ENCODE data around the gene NOP53. TPM values are rescaled to one million over a fixed set of nuclear protein-coding genes. Genes with fewer than 3 reads are reported as not detected.

NOP53 gene
- total and polyA plus RNA-seq, 10 donors = 280 to 858 (median 406) TPM

DNA sequence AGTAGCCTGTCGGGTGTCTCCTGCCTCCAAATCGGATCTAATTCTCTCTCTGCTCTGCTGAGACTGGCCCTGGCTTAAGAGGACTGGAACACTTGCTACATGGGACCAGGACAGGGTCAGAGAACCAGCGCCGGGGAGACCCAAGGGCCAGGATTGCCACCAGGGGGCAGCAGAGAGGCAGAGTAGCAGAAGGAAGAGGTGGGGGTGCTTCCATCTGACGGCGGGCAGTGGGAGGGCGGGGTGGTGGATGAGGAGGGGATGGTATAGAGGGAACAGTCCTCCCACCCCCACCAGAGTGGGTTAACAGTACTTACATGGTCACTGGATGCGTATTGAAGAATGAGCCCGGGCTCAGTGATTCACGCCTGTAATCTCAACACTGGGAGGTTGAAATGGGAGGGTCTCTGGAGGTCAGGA is 45.1 kb downstream of the NOP53 start:
- WGBS, 5 donors = 10 to 19% (median 16%) methylated on average over 10 of the region's 10 CpGs
- TF ChIP-seq POLR2A (IDR thresholded peaks at IDR 0.05) = no peak
- TF ChIP-seq, protein P1, sequence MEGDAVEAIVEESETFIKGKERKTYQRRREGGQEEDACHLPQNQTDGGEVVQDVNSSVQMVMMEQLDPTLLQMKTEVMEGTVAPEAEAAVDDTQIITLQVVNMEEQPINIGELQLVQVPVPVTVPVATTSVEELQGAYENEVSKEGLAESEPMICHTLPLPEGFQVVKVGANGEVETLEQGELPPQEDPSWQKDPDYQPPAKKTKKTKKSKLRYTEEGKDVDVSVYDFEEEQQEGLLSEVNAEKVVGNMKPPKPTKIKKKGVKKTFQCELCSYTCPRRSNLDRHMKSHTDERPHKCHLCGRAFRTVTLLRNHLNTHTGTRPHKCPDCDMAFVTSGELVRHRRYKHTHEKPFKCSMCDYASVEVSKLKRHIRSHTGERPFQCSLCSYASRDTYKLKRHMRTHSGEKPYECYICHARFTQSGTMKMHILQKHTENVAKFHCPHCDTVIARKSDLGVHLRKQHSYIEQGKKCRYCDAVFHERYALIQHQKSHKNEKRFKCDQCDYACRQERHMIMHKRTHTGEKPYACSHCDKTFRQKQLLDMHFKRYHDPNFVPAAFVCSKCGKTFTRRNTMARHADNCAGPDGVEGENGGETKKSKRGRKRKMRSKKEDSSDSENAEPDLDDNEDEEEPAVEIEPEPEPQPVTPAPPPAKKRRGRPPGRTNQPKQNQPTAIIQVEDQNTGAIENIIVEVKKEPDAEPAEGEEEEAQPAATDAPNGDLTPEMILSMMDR (IDR thresholded peaks at IDR 0.05 in 8 of 11, conservative IDR thresholded peaks at IDR 0.05 in 3 of 11) = peak; percentile 38 to 88 (median 74)
- no peak for TF ChIP-seq POLR2AphosphoS5 (IDR thresholded peaks at IDR 0.05)
- no peak overlapping the region for H3K27ac ChIP-seq
- H3K4me1 ChIP-seq = peaks cover 0 to 16% (median 4%) of the 10 kb centered on the region in 6 donors
- H3K36me3 ChIP-seq = peaks cover 0 to 22% (median 11%) of the 10 kb centered on the region in 6 donors
- intact Hi-C loops (cut with DNase I; ENCODE audit: low total_unique reads) = no loop called here
- no peak overlapping the region for H3K4me3 ChIP-seq
- H3K9me3 ChIP-seq = peaks cover 0 to 11% (median 7%) of the 10 kb centered on the region in 8 donors
- DNase-seq = peak; percentile 92
- no peaks in the 10 kb centered on the region for H3K27me3 ChIP-seq (replicated peaks in 1 of 7)

DNA sequence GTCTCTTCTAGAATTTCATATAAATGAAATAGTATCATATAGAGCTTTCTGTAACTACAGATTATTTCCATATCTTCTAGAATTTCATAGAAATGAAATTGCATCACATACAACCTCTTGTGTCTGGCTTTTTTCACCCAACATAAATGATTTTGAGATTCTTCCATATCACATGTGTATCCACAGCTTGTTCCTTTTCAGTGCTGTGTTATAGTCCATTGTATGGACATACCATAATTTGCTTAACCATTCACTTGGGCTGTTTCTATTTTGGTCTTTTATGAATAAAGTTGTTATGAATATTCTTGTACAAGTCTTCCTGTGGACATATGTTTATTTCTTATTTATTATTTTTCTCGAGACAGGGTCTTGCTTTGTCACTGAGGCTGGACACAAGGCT is 47.3 kb downstream of the NOP53 start:
- TF ChIP-seq, protein P1 (IDR thresholded peaks at IDR 0.05 in 8 of 11, conservative IDR thresholded peaks at IDR 0.05 in 3 of 11) = no peak
- TF ChIP-seq POLR2AphosphoS5 (IDR thresholded peaks at IDR 0.05) (no peak), POLR2A (IDR thresholded peaks at IDR 0.05) (no peak)

DNA sequence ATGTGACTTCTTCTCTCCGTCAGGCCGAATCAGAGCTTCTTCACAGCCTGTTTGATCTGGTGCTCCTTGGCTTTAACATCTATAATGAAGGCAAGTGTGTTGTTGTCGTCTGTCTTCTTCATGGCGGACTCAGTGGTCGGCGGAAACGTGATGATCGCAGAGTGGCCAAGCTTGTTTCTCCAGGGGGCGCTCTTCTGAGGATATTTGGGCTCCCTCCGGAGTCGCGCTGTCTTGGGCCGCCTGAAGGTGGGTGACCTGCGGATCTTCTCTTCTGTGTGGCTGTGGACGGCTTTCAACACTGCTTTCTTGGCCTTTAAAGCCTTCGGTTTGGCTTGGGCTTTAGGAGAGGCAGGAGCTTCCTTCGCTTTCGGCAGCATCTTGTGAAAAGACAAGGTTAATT is 49.2 kb downstream of the NOP53 start:
- no peak overlapping the region for H3K4me3 ChIP-seq
- peaks cover 0 to 11% (median 7%) of the 10 kb centered on the region in 8 donors for H3K9me3 ChIP-seq
- H3K4me1 ChIP-seq = peaks cover 0 to 7% (median 0%) of the 10 kb centered on the region in 6 donors
- TF ChIP-seq, protein P1 (IDR thresholded peaks at IDR 0.05 in 8 of 11, conservative IDR thresholded peaks at IDR 0.05 in 3 of 11) = no peak
- no peak for TF ChIP-seq POLR2AphosphoS5 (IDR thresholded peaks at IDR 0.05)
- no peak for TF ChIP-seq POLR2A (IDR thresholded peaks at IDR 0.05)
- peaks cover 0 to 13% (median 0%) of the 10 kb centered on the region in 7 donors for H3K27me3 ChIP-seq (replicated peaks in 1 of 7)
- DNase-seq = no peak
- WGBS, 5 donors = 79 to 85% (median 83%) methylated on average over 18 of the region's 18 CpGs
- no peaks in the 10 kb centered on the region for H3K36me3 ChIP-seq
- intact Hi-C loops (cut with DNase I; ENCODE audit: low total_unique reads) = no loop called here
- H3K27ac ChIP-seq = no peak overlapping the region

More for the DNA sequence above, 47.3 kb downstream of the NOP53 start:
- H3K4me3 ChIP-seq = no peak overlapping the region
- peaks cover 0 to 11% (median 7%) of the 10 kb centered on the region in 8 donors for H3K9me3 ChIP-seq
- peaks cover 0 to under 1% (median 0%) of the 10 kb centered on the region in 7 donors for H3K27me3 ChIP-seq (replicated peaks in 1 of 7)
- no peaks in the 10 kb centered on the region for H3K36me3 ChIP-seq
- no peak for DNase-seq
- H3K4me1 ChIP-seq = peaks cover 0 to 16% (median 4%) of the 10 kb centered on the region in 6 donors
- H3K27ac ChIP-seq = no peak overlapping the region
- WGBS, 5 donors = 90 to 100% (median 97%) methylated on average over 1 of the region's 1 CpG
- intact Hi-C loops (cut with DNase I; ENCODE audit: low total_unique reads) = no loop called here

DNA sequence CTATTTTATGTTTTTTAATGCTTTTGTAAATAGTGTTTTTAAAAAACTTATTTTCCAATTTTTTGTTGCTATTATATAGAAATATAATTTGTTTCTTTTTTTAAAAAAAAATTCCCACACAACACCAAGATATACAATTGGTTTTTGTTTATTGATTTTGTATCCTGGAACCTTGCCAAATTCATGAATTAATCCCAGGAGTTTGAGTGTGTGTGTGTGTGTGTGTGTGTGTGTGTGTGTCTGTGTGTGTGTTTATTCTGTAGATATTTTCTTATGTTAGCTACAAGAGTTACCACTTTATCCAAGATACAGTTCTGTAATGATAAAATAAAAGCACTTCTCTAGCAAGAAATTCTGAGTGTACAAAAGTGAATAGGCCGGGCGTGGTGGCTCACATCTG is 51.4 kb downstream of the NOP53 start:
- Histone ChIP-seq H3K27me3 (replicated peaks in 1 of 7) (peaks cover 0 to 13% (median 0%) of the 10 kb centered on the region in 7 donors), H3K36me3 (no peaks in the 10 kb centered on the region), H3K4me1 (no peaks in the 10 kb centered on the region), H3K9me3 (peaks cover 0 to 19% (median 7%) of the 10 kb centered on the region in 8 donors), H3K27ac (no peak overlapping the region), H3K4me3 (no peak overlapping the region)
- DNase-seq = no peak
- intact Hi-C loops (cut with DNase I; ENCODE audit: low total_unique reads) = no loop called here
- 88 to 98% (median 96%) methylated on average over 2 of the region's 2 CpGs for WGBS, 5 donors
- TF ChIP-seq POLR2AphosphoS5 (IDR thresholded peaks at IDR 0.05) (no peak), POLR2A (IDR thresholded peaks at IDR 0.05) (no peak)
- TF ChIP-seq, protein P1 (IDR thresholded peaks at IDR 0.05 in 8 of 11, conservative IDR thresholded peaks at IDR 0.05 in 3 of 11) = no peak

Data from spleen (tissue), 11 donors.